Fibroblast of the conjunctiva (primary cell): Measurements from ENCODE around the gene WNT7B.
A peak's percentile ranks its signal among the peaks of the same experiment; 100 is the strongest.

Experiments
- DNase-seq: peaks from one replicate; pipeline ENCODE4 v3.0.0-alpha.2; 2010; ENCODE audit warnings: low read depth

The WNT7B gene

GRCh38 chr22:45906946-45907345 lies 70.0 kb downstream of the WNT7B start:
- no peak for DNase-seq

GRCh38 chr22:45905924-45906865 lies 70.8 kb downstream of the WNT7B start:
- peak; percentile 8 for DNase-seq

GRCh38 chr22:45905326-45905923 lies 71.5 kb downstream of the WNT7B start:
- no peak for DNase-seq

GRCh38 chr22:45904236-45904635 lies 72.7 kb downstream of the WNT7B start:
- DNase-seq: no peak

- DNase-seq: peak; percentile 26
Measured at GRCh38 chr22:45903355-45904135, 73.4 kb downstream of the WNT7B start.

- no peak for DNase-seq
Measured at GRCh38 chr22:45897736-45898135, 79.2 kb downstream of the WNT7B start.

- DNase-seq: no peak
Measured at GRCh38 chr22:45896964-45897538, 79.9 kb downstream of the WNT7B start.

GRCh38 chr22:45896153-45896951 lies 80.6 kb downstream of the WNT7B start:
- DNase-seq: no peak

GRCh38 chr22:45895436-45896152 lies 81.4 kb downstream of the WNT7B start:
- no peak for DNase-seq

GRCh38 chr22:45893516-45893915 lies 83.4 kb downstream of the WNT7B start:
- no peak for DNase-seq

GRCh38 chr22:45892681-45893461 lies 84.1 kb downstream of the WNT7B start:
- DNase-seq: no peak

- DNase-seq: no peak
Measured at GRCh38 chr22:45891996-45892621, 84.9 kb downstream of the WNT7B start.

GRCh38 chr22:45891471-45891995 lies 85.4 kb downstream of the WNT7B start:
- DNase-seq: no peak

- no peak for DNase-seq
Measured at GRCh38 chr22:45891021-45891421, 85.9 kb downstream of the WNT7B start.

GRCh38 chr22:45890351-45890635 lies 86.7 kb downstream of the WNT7B start:
- no peak for DNase-seq

- DNase-seq: no peak
Measured at GRCh38 chr22:45889539-45890350, 87.2 kb downstream of the WNT7B start.

GRCh38 chr22:45889093-45889538 lies 87.8 kb downstream of the WNT7B start:
- DNase-seq: no peak
